Measurements from ENCODE around the gene FBXL3.

GRCh38 chr13:77001963-77002587 lies 24.9 kb downstream of the FBXL3 start:
- no peak for TF ChIP-seq POLR2A (IDR thresholded peaks at IDR 0.05)
- TF ChIP-seq, protein P1, sequence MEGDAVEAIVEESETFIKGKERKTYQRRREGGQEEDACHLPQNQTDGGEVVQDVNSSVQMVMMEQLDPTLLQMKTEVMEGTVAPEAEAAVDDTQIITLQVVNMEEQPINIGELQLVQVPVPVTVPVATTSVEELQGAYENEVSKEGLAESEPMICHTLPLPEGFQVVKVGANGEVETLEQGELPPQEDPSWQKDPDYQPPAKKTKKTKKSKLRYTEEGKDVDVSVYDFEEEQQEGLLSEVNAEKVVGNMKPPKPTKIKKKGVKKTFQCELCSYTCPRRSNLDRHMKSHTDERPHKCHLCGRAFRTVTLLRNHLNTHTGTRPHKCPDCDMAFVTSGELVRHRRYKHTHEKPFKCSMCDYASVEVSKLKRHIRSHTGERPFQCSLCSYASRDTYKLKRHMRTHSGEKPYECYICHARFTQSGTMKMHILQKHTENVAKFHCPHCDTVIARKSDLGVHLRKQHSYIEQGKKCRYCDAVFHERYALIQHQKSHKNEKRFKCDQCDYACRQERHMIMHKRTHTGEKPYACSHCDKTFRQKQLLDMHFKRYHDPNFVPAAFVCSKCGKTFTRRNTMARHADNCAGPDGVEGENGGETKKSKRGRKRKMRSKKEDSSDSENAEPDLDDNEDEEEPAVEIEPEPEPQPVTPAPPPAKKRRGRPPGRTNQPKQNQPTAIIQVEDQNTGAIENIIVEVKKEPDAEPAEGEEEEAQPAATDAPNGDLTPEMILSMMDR (IDR thresholded peaks at IDR 0.05): no peak
- TF ChIP-seq EP300 (IDR thresholded peaks at IDR 0.05): no peak
- no peak for TF ChIP-seq POLR2AphosphoS5 (IDR thresholded peaks at IDR 0.05)

All from sigmoid colon (tissue), 4 donors.